NCI-H1694 (cell line): Measurements from ENCODE around the gene CALU.
A peak's percentile ranks its signal among the peaks of the same experiment; 100 is the strongest.

Experiments used
- DNase-seq: peaks from one replicate; lab custom pipeline; 2025; lab: John Stamatoyannopoulos, UW

The CALU gene

GRCh38 chr7:128811631-128812430, 72.7 kb downstream of the CALU start:
- DNase-seq: no peak

GRCh38 chr7:128812514-128813168, 73.5 kb downstream of the CALU start:
- no peak for DNase-seq

- DNase-seq: peak; percentile 11
Observed at GRCh38 chr7:128814499-128814898, 75.3 kb downstream of the CALU start.

GRCh38 chr7:128815289-128815942, 76.3 kb downstream of the CALU start:
- DNase-seq: no peak

- no peak for DNase-seq
Observed at GRCh38 chr7:128818694-128819093, 79.5 kb downstream of the CALU start.
